HUES64 (cell line): ENCODE results near the gene RPUSD2.

Experiments
- H3K27ac ChIP-seq: 2 replicates; pipeline ENCODE4 v1.7.0; 2013; ENCODE audit warnings: low read depth, low read length, inconsistent platforms
- H3K27me3 ChIP-seq: 2 replicates; pipeline ENCODE4 v1.6.1; 2013; ENCODE audit warnings: mild to moderate bottlenecking, low read length; ENCODE audit not compliant: insufficient read depth
- H3K36me3 ChIP-seq: 2 replicates; pipeline ENCODE4 v1.6.1; 2013; ENCODE audit warnings: mild to moderate bottlenecking, low read length; ENCODE audit not compliant: insufficient read depth
- H3K4me1 ChIP-seq: 2 replicates; pipeline ENCODE4 v1.6.1; 2013; ENCODE audit warnings: mild to moderate bottlenecking, low read length, moderate library complexity; ENCODE audit not compliant: insufficient read depth
- H3K4me3 ChIP-seq: 2 replicates; pipeline ENCODE4 v1.5.1; 2013; ENCODE audit warnings: mild to moderate bottlenecking, low read length, moderate library complexity
- H3K9ac ChIP-seq: 2 replicates; pipeline ENCODE4 v1.6.1; 2013; ENCODE audit warnings: mild to moderate bottlenecking, low read depth, low read length
- H3K9me3 ChIP-seq: 2 replicates; pipeline ENCODE4 v1.6.1; 2013; ENCODE audit warnings: low read depth, low read length; ENCODE audit not compliant: insufficient read depth
- WGBS: fragments of 150-250, 120-280 bp; methylation state at CpG from one replicate; pipeline ENCODE4 v1.1.7; 2013; ENCODE audit warnings: missing lambda C conversion rate; 5-methylcytosine and 5-hydroxymethylcytosine counted together

RPUSD2 gene

DNA sequence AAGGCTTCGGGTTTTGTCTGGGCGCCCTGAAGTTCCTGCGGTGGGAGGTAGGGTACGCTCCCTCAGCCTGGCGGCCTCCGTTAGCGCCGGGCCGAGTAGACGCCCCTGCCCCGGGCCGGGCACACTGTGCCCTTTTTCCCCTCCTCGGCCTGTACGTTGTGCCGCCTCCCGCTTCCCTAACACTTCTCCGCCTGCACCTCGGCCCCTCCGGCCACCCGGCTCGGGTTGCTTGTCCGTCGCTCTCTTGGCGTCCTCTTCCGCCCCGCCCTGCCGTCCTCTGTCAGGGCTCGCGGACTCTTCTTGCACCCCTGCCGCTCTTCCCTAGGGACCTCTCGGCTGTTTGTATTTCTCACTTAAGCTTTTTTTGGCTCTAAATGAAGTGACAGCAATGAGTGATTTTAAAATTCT, 25.3 kb downstream of the RPUSD2 start:
- H3K27ac ChIP-seq: peak overlapping the region; percentile 83

DNA sequence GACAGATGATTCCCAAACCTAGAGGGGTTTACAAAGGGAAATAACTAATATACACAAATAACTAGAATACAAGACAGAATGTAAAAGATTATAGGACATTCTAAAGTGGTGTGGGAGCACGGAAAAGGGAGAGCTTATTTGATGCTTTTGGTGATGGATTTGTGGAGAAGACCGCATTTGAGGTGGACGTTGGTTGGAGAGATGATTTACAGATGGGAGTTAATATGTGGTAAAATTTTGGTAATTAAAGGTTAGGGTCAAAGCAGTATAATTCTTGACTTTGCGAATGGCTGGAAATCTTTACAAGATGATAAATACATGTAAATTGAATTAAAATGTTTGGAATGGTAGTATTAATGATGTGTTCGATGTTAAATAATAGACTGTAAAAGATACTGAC, 26.1 kb downstream of the RPUSD2 start:
- Histone ChIP-seq H3K4me1 (peaks cover 6% of the 10 kb centered on the region), H3K36me3 (no peaks in the 10 kb centered on the region), H3K27me3 (no peaks in the 10 kb centered on the region; the same call in 1 of the 2 replicates), H3K9me3 (no peaks in the 10 kb centered on the region), H3K9ac (no peak overlapping the region; the same call in 1 of the 2 replicates), H3K27ac (no peak overlapping the region), H3K4me3 (peak overlapping the region; percentile 71)
- WGBS: 50% methylated on average over 5 of the region's 5 CpGs

More for the DNA sequence above, 25.3 kb downstream of the RPUSD2 start:
- H3K4me1 ChIP-seq: peaks cover 6% of the 10 kb centered on the region
- peak overlapping the region; percentile 71 for H3K4me3 ChIP-seq
- H3K9ac ChIP-seq: peak overlapping the region; percentile 89
- no peaks in the 10 kb centered on the region for H3K9me3 ChIP-seq
- no peaks in the 10 kb centered on the region for H3K36me3 ChIP-seq
- H3K27me3 ChIP-seq: no peaks in the 10 kb centered on the region; the same call in 1 of the 2 replicates
- WGBS: under 1% methylated on average over 31 of the region's 31 CpGs

- no peak overlapping the region for H3K9ac ChIP-seq
- H3K27ac ChIP-seq: no peak overlapping the region
- H3K36me3 ChIP-seq: no peaks in the 10 kb centered on the region
- WGBS: 89% methylated on average over 4 of the region's 5 CpGs
- no peaks in the 10 kb centered on the region for H3K9me3 ChIP-seq
- H3K4me3 ChIP-seq: no peak overlapping the region; the same call in 1 of the 2 replicates
- H3K27me3 ChIP-seq: no peaks in the 10 kb centered on the region; the same call in 1 of the 2 replicates
- peaks cover 6% of the 10 kb centered on the region; the same call in 1 of the 2 replicates for H3K4me1 ChIP-seq
Measured at GRCh38 chr15:40595773-40596172, 26.7 kb downstream of the RPUSD2 start.

- WGBS: 97% methylated on average over 2 of the region's 2 CpGs
- Histone ChIP-seq H3K27me3 (no peaks in the 10 kb centered on the region; the same call in 1 of the 2 replicates), H3K27ac (no peak overlapping the region), H3K9me3 (no peaks in the 10 kb centered on the region), H3K9ac (no peak overlapping the region), H3K4me1 (peaks cover 6% of the 10 kb centered on the region; the same call in 1 of the 2 replicates), H3K4me3 (no peak overlapping the region), H3K36me3 (no peaks in the 10 kb centered on the region)
Measured at GRCh38 chr15:40597024-40597423, 27.9 kb downstream of the RPUSD2 start.

DNA sequence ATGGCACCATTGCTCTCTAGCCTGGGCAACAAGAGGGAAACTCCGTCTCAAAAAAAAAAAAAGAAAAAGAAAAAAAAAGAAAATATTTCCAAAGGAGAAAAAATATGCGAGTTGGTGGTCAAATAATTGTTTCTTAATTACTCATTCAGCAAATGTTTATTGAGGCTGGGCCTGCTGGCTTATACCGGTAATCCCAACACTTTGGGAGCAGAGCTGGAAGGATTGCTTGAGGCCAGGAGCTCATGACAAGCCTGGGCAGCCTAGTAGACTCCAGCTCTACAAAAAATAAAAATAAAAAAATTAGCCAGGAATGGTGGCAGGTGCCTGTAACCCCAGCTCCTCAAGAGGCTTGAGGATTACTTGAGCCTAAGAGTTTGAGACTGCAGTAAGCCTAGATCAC, 29.0 kb downstream of the RPUSD2 start:
- peaks cover 6% of the 10 kb centered on the region; the same call in 1 of the 2 replicates for H3K4me1 ChIP-seq
- H3K27ac ChIP-seq: no peak overlapping the region
- 67% methylated on average over 3 of the region's 3 CpGs for WGBS
- no peak overlapping the region for H3K9ac ChIP-seq
- no peaks in the 10 kb centered on the region for H3K9me3 ChIP-seq
- H3K4me3 ChIP-seq: no peak overlapping the region
- H3K36me3 ChIP-seq: no peaks in the 10 kb centered on the region
- no peaks in the 10 kb centered on the region; the same call in 1 of the 2 replicates for H3K27me3 ChIP-seq

- Histone ChIP-seq H3K36me3 (no peaks in the 10 kb centered on the region), H3K4me3 (no peak overlapping the region), H3K27me3 (no peaks in the 10 kb centered on the region; the same call in 1 of the 2 replicates), H3K4me1 (peaks cover 6% of the 10 kb centered on the region; the same call in 1 of the 2 replicates), H3K9me3 (no peaks in the 10 kb centered on the region), H3K9ac (no peak overlapping the region), H3K27ac (no peak overlapping the region)
- 82% methylated on average over 3 of the region's 4 CpGs for WGBS
Measured at GRCh38 chr15:40598672-40599071, 29.6 kb downstream of the RPUSD2 start.

DNA sequence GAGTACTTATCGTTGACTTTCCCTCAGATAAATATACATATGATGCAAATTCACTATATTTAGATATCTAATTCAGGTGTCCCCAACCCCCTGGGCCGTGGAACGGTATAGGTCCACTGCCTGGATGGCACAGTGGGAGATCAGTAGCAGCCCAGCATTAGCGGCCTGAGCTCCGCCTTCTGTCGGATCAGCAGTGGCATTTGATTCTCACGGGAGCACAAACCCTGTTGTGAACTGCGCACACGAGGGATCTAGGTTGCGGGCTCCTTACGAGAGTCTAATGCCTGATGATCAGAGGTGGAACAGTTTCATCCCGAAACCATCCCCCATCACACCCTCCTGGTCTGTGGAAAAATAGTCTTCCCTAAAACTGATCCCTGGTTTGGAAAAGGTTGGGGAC, 31.9 kb downstream of the RPUSD2 start:
- Histone ChIP-seq H3K4me3 (no peak overlapping the region), H3K27ac (no peak overlapping the region), H3K9me3 (no peaks in the 10 kb centered on the region), H3K27me3 (no peaks in the 10 kb centered on the region; the same call in 1 of the 2 replicates), H3K36me3 (no peaks in the 10 kb centered on the region), H3K9ac (no peak overlapping the region), H3K4me1 (no peaks in the 10 kb centered on the region; the same call in 1 of the 2 replicates)
- 94% methylated on average over 10 of the region's 12 CpGs for WGBS

DNA sequence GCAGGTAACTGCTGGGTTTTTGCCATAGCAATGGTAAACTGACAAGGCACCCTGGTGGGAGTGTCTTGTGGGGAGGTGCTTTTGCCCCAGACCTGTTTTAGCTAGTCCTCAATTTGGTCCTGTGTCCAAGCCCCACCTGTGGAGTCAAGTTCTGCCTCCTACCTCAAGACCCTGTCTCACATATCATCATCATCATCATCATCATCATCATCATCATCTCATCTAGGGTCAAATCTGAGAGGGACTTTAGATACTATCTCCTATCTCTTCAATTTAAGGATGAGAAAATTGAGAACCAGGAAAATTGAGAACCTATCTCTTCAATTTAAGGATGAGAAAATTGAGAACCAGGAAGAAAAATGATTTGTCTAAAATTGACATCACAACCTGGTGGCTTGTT, 34.8 kb downstream of the RPUSD2 start:
- no peak overlapping the region for H3K9ac ChIP-seq
- H3K36me3 ChIP-seq: 0 out of 2 replicates have a peak, but pooled peaks cover 4% of the 10 kb centered on the region
- no peak overlapping the region for H3K27ac ChIP-seq
- no peak overlapping the region for H3K4me3 ChIP-seq
- H3K4me1 ChIP-seq: no peaks in the 10 kb centered on the region
- H3K27me3 ChIP-seq: no peaks in the 10 kb centered on the region
- no peaks in the 10 kb centered on the region for H3K9me3 ChIP-seq

DNA sequence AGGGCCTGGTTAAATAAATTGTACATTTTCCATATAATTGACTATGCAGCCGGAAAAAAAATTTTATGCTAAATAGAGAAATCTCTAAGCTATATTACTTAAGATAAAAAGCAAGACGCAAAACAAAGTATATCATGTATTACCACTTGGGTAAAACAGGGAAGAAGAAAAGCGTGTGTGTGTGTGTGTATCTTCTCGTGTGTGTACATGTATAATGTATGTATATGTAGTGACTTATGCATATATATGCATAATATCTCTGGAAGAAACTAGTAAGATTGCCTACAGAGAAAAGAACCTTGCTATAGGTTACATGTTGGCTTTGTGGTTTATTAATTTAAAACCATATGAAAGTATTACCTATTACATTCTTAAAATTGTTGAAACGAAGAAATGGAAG, 44.0 kb downstream of the RPUSD2 start:
- H3K4me1 ChIP-seq: no peaks in the 10 kb centered on the region
- peaks cover 12% of the 10 kb centered on the region; the same call in 1 of the 2 replicates for H3K36me3 ChIP-seq
- no peak overlapping the region for H3K9ac ChIP-seq
- 75% methylated on average over 2 of the region's 5 CpGs for WGBS
- H3K27ac ChIP-seq: no peak overlapping the region
- H3K9me3 ChIP-seq: no peaks in the 10 kb centered on the region
- no peak overlapping the region for H3K4me3 ChIP-seq
- no peaks in the 10 kb centered on the region for H3K27me3 ChIP-seq

DNA sequence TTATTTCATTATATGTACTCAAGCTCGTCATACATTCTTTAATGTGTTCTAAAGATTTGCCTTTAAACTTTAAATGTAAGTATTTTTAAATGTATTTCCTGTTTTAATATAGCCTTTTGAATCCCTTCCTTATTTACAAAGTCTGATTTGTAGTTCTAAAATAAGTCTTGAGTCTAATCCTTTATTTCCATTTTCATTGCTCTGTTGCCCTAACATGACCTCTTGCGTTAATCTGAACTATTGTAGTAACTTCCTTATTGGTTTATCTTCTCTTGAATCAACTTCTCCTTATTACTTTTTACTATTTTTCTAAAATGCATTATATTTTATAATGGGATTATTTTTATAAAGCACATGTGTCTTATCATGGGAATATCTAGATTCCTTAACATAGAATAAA, 48.9 kb downstream of the RPUSD2 start:
- no peaks in the 10 kb centered on the region for H3K4me1 ChIP-seq
- 100% methylated on average over 1 of the region's 2 CpGs for WGBS
- no peaks in the 10 kb centered on the region for H3K9me3 ChIP-seq
- no peaks in the 10 kb centered on the region for H3K27me3 ChIP-seq
- H3K27ac ChIP-seq: no peak overlapping the region
- no peak overlapping the region for H3K4me3 ChIP-seq
- H3K36me3 ChIP-seq: peaks cover 28% of the 10 kb centered on the region
- H3K9ac ChIP-seq: no peak overlapping the region

GRCh38 chr15:40618906-40619305, 49.8 kb downstream of the RPUSD2 start:
- H3K4me1 ChIP-seq: no peaks in the 10 kb centered on the region
- no peaks in the 10 kb centered on the region for H3K27me3 ChIP-seq
- H3K9me3 ChIP-seq: no peaks in the 10 kb centered on the region
- no peak overlapping the region for H3K27ac ChIP-seq
- H3K4me3 ChIP-seq: no peak overlapping the region
- no peak overlapping the region for H3K9ac ChIP-seq
- peaks cover 28% of the 10 kb centered on the region for H3K36me3 ChIP-seq

- Histone ChIP-seq H3K4me3 (no peak overlapping the region), H3K27me3 (no peaks in the 10 kb centered on the region), H3K4me1 (no peaks in the 10 kb centered on the region), H3K9ac (no peak overlapping the region), H3K9me3 (no peaks in the 10 kb centered on the region), H3K36me3 (peaks cover 28% of the 10 kb centered on the region), H3K27ac (no peak overlapping the region)
- WGBS: 95% methylated on average over 2 of the region's 2 CpGs
Measured at GRCh38 chr15:40623361-40623760, 54.3 kb downstream of the RPUSD2 start.
